NCI-H1105 (cell line): ENCODE measurements around the gene TRPV5.

Source experiments
- DNase-seq: peaks from one replicate; lab custom pipeline; 2025; lab: John Stamatoyannopoulos, UW

The TRPV5 gene

DNA sequence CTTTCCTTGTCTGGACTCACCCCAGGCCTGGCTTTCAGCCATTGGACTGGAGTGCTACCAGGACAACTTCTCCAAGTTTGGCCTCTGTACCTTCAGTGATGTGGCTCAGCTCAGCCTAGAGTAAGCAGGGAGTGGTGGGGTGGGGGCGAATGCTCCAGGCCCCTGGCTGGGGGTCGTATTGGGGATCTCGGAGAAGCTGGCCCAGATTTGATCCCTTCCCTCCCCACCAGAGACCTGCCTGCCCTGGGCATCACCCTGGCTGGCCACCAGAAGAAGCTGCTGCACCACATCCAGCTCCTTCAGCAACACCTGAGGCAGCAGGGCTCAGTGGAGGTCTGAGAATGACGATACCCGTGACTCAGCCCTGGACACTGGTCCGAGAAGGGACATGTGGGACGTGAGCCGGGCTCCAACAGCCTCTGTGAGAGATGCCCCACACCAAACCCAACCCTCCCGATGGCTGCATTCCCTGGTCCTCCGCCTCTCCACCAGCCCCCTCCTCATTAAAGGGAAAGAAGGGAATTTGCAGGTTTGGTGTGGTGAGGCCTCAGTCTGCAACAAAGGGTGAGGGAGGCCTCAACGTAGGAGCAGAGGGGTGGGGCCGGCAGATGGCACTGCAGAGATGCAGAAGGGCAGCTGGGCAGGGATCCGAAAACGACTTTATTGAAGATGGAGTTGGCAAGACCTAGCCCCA, 62.8 kb downstream of the TRPV5 start:
- no peak for DNase-seq

DNA sequence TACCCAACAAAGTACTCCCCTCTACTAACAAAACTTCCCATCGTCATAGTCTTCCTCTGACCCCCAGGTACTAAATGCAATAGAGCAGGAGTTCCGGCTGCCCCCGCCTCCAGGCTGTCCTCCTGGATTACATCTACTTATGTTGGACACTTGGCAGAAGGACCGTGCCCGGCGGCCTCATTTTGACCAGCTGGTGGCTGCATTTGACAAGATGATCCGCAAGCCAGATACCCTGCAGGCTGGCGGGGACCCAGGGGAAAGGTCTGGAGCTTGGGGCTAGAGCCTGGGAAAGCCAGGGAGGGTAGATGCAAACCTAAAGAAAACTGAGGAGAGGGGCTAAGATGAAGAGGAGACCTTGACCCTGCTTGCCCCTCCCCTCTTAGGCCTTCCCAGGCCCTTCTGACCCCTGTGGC, 63.4 kb downstream of the TRPV5 start:
- no peak for DNase-seq

DNA sequence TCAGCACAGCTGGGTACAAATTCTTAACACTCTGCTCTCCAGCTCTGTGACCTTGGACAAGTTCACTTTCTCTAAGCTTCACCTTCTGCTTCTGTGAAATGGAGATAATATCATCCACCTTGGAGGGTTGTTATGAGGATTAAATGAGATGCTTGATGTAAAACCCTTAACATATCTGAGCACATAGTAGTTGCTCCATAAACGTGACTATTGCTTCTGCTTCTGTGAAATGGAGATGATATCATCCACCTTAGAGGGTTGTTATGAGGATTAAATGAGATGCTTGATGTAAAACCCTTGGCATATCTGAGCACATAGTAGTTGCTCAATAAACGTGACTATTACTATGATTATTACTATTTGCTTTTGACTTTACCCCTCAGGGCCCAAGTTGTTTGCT, 64.1 kb downstream of the TRPV5 start:
- DNase-seq, result no peak

DNA sequence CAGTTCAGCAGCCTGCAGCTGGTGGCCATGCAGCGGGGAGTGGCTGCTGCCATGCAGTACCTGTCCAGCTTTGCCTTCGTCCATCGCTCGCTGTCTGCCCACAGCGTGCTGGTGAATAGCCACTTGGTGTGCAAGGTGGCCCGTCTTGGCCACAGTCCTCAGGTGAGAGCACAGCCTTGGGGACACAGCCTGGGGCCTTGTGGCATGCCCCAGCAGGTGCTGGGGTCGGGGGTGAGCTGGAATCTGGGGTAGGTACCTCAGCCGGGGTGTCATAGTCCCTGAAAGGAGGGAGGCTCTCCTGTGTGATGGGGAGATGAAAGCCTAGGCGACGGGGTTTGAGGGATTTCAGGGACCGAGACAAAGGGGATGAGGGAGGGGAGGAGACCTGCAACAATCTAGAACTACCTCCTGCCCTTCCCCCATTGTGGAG, 64.5 kb downstream of the TRPV5 start:
- no peak for DNase-seq

DNA sequence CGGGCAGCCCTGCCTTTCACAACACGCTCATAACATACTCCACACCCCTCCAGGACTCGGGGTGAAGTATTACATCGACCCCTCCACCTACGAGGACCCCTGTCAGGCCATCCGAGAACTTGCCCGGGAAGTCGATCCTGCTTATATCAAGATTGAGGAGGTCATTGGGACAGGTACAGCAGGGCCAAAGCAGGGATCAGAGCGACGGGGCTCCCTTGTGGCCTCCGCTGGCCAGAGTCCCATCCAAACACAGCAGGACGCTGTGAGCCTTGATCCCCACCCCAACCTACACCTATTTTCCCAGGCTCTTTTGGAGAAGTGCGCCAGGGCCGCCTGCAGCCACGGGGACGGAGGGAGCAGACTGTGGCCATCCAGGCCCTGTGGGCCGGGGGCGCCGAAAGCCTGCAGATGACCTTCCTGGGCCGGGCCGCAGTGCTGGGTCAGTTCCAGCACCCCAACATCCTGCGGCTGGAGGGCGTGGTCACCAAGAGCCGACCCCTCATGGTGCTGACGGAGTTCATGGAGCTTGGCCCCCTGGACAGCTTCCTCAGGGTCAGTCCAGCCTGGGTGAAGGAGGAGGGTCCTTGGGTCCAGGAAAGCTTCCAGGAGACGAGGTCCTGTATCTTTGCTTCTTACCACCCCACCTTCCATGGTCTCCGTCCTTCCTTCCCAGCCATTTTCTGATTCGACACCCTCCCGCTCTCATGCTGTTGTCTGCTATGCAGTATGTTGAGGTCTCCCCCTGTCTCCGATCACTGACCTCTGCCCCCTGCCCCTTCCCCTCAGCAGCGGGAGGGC, 65.2 kb downstream of the TRPV5 start:
- no peak for DNase-seq

DNA sequence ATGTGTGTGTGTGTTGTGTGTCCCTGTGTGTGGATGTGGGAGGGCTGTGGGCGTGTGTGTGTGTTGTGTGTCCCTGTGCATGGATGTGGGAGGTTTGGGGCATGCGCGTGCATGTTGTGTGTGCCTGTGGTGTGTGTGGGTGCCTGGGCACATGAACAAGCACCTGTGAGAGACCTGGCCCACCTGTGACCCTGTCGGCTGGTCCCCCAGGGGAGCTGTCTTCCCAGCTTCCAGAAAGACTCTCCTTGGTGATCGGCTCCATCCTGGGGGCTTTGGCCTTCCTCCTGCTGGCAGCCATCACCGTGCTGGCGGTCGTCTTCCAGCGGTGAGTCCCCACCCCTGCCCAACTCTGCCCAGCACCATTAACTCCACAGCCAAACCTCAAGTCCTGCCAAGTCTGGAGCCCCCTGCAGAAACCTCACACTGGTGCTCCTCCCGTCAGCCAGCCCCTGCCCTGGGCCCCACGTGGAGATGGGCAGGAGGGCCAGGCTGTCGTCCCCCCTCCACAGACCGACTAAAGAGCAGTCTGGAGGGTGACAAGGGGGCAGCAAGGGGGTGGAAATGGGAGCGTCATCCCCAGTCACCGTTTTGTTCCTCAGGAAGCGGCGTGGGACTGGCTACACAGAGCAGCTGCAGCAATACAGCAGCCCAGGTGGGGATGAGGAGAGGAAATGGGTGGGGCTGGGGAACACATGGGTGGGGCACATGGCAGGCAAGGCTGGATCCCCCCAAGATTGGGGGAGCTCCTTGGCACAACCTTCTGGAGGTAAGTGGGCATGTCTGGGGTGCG, 66.0 kb downstream of the TRPV5 start:
- DNase-seq, result no peak

DNA sequence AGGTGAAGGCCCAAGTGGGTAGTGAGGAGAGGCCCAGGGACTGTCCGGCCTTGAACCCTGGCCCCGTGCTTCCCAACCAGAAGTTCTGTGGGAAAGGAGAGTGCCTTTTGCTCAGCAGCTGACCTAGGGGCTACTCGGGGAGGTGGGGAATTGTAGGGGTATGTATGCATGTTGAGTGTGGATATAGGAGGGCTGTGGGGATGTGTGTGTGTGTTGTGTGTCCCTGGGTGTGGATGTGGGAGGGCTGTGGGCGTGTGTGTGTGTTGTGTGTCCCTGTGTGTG, 66.5 kb downstream of the TRPV5 start:
- DNase-seq, result no peak

DNA sequence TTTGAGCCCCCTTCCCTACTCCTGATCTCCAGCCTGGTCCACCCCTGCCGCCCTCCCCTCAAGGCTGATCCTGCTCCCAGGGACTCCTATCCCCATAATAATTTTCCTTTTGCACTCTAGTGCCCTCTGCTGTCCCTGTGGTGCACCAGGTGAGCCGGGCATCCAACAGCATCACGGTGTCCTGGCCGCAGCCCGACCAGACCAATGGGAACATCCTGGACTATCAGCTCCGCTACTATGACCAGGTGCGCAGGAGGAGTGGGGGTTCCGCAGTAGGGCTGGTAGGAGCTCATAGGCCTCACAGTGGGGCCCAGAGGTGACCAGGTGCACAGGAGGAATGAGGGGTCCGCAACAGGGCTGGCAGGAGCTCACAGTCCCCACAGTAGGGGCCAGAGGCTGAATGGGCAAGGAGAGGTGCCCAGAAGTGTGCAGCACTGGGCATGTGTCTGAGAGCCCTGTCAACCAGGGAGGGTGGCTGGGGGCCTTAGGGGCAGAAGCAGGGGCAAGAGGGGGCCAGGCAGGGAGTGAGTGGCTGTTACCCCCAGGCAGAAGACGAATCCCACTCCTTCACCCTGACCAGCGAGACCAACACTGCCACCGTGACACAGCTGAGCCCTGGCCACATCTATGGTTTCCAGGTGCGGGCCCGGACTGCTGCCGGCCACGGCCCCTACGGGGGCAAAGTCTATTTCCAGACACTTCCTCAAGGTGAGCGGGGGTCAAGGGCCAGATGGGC, 67.0 kb downstream of the TRPV5 start:
- peak; percentile 23 for DNase-seq

DNA sequence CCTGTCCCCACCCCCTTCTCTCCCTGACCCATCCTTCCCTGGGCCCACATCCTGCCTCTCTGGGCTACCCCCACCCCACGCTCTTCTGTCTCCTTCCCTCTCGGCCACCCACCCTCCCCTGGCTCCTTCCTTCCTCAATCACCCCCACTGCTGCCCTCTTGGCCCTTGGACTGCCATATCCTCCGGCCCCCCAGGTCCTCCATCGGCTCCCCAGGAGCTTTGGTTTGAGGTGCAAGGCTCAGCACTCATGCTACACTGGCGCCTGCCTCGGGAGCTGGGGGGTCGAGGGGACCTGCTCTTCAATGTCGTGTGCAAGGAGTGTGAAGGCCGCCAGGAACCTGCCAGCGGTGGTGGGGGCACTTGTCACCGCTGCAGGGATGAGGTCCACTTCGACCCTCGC, 67.8 kb downstream of the TRPV5 start:
- DNase-seq, result no peak

DNA sequence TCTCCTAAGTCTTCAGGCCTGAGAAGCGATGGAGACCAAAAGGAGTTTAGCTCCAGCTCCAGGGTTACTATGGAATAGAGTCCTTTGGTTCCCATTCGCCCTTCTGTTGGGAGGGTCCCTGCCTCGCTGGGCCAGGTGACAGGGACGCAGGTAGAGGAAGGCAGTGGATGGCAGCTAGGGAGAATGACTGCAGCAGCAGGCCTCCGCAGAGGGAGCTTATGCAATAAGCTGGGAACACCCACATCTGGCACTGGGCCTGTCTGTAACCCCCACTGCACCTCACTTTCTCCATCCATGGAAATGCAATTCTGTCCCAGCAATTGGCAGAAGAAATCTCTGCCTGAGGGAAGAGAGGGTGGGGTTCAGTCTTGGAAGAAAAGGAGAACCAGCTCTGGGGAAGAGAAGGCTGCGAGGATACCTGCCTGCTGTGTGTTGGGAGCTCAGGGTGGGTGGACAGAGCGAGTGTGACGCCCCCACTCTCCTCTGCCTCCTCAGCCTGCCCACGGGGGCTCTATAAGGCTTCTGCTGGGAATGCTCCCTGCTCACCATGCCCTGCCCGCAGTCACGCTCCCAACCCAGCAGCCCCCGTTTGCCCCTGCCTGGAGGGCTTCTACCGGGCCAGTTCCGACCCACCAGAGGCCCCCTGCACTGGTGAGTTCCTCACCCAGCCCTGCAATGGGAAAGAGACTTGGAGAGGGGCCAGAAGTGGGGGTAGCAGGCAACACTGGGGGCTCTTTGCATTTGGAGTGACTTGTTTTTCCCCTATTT, 68.4 kb downstream of the TRPV5 start:
- DNase-seq, result no peak

DNA sequence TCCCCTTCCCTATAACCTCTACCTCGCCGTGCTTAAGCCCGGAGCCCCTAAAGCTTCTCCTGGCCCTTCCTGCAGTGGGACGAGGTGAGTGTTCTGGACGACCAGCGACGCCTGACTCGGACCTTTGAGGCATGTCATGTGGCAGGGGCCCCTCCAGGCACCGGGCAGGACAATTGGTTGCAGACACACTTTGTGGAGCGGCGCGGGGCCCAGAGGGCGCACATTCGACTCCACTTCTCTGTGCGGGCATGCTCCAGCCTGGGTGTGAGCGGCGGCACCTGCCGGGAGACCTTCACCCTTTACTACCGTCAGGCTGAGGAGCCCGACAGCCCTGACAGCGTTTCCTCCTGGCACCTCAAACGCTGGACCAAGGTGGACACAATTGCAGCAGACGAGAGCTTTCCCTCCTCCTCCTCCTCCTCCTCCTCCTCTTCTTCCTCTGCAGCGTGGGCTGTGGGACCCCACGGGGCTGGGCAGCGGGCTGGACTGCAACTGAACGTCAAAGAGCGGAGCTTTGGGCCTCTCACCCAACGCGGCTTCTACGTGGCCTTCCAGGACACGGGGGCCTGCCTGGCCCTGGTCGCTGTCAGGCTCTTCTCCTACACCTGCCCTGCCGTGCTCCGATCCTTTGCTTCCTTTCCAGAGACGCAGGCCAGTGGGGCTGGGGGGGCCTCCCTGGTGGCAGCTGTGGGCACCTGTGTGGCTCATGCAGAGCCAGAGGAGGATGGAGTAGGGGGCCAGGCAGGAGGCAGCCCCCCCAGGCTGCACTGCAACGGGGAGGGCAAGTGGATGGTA, 69.5 kb downstream of the TRPV5 start:
- no peak for DNase-seq

DNA sequence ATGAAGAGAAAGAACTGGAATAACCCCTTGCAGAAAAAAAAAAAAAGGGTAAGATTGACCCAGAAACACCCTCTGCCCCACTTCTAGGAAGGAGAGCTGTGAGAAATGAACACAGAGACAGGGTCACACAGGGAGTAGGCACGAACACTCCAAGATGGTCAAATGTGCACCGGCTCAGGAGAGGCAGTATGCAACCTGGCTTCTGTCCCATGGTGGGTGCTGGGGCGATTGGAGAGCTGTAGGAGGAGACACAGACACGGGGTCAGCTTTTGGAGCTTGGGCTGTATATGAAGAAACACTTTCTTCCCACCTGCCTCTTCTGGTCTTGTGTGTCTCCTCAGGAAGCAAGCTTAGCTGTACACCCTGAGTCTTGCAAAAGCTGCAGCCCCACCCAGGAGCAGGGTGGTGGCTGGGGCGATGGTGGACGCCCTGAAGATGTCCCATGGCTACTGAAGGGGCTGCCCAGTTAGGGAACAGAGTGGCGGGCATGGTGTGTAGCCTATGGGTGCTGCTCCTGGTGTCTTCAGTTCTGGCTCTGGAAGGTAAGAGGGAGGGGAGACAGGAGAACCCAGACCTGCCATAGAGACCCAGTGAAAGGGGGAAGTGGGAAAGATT, 70.7 kb downstream of the TRPV5 start:
- no peak for DNase-seq

DNA sequence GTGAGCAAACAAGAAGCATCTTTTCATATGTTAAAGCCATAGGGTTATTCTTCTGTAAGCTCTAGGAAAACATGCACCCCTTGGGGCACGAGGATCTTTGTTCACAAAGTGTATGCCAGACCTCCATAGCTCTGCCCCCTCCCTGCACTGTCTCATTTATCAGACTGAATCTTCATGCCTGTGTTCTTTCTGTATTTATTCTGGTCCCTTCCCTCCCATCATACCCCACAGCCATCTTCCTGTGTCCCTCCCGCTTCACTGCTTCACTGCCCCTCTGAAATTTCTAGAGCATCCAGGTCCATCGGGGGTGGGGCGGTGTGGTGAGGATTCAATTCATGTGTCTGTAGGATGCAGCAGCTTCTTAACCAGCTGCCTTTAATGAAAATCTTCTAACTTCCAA, 71.2 kb downstream of the TRPV5 start:
- DNase-seq, result no peak

DNA sequence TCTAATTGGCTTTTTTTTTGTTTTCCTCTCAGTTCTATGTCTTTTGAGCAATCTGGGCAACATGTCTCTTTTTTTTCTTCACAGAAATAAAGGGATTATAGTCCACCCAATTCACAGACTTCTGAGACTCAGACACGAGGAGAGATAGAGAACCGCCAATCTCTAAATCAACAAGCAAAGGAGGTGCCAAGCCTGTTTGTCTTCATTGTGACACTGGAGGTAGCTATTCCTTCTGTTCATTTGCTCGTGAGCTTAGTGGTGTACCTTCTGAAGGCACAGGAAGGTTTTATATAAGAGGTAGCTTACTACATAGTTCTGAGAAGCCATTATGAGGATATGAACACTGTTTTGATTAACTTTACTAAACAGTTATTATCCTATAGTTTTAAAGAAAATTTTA, 72.6 kb downstream of the TRPV5 start:
- no peak for DNase-seq

DNA sequence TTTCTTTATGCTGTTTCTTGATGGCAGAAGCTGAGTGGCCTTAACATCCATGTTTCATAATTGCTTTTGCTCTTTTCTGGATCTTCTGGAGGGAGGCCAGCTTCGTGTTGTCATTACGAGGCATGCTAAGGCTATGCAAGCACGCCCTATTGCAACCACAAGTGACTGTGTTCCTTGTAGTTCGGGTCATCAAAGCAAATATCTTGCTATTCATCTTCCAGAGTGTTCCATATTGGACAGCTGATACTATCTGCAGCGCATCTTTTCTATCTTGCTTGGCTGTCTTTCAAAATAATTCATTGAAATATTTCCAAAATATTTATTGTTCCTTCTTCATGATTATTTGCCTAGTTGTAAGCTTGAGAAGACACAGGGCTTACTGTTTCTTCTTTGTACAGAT, 73.7 kb downstream of the TRPV5 start:
- DNase-seq, result no peak

DNA sequence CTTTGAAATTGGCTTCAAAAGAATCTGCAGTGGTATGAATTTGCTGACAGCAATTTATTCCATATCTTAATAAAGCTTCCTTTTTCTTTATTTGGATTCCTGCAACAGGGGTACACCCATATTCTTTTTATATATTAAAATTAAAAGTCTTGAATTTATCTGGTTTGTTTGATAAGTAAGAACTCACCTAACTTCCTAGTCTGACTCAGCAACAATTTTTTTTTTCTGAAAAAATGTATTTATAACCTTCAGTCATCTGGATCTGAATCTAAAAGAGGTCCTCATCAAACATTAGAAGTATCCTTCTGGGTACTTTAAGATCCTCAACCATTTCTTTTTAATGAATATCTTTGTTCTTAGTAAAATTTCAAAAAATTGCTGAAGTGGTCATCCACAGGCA, 74.1 kb downstream of the TRPV5 start:
- no peak for DNase-seq
